HG03064 (cell line): Measurements from ENCODE around the gene FREM1.

Experiments used
- ATAC-seq: cut with Tn5 transposase; IDR thresholded peaks from one replicate; pipeline ENCODE4 v1.9.1; 2021; ENCODE audit warnings: low read depth; ENCODE audit not compliant: unreplicated experiment

FREM1 gene

DNA sequence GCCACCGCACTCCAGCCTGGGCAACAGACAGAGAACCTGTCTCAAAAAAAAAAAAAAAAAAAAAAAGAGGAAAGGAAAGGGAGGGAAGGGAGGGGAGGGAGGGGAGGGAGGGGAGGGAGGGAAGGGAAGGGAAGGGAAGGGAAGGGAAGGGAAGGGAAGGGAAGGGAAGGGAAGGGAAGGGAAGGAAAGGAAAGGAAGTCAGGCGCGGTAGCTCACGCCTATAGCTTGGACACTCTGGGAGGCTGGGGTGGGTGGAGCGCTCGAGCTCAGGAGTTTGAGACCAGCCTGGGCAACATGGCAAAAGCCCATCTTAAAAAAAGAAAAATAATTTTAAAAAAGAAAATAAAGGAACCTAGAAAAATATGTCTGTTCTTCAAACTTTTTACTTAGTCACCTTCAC, 131.7 kb downstream of the FREM1 start:
- no peak for ATAC-seq

DNA sequence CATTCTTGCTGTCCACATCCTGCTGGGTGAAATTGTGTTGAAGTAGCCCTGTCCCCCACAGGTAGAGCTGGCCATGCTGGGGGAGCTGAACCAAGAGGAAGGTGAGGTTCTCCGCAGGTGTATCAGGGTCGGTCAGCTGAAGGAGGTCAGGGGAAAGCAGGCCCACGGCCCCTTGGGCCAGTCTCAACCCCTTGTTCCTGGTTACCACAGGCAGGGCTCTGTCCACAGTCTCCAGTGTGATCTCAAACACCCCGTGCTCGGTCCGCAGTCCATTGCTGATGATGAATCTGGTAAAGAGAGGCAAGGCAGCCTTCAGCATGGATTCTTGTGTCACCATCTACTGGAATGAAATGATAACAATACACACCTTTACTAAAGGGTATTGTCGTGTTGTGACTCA, 134.3 kb downstream of the FREM1 start:
- no peak for ATAC-seq

DNA sequence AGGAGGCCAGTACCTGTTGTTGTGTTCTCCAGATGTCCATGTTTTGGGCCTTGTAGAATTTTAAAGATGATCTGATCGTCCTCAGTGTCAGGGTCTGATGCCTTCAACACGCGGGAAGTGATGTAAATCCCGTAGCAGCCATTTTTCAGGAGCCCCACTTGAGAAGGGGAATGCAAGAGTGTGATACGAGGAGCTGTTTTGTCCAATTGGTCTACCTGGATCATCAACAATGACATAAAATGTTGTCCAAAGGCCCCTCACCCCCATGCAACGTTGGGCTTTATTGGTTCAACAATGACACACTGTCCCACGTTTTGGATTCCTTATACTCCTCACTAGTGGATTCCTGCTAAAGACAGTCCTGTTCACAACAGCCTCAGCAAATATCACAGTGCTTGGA, 139.6 kb downstream of the FREM1 start:
- ATAC-seq = no peak

DNA sequence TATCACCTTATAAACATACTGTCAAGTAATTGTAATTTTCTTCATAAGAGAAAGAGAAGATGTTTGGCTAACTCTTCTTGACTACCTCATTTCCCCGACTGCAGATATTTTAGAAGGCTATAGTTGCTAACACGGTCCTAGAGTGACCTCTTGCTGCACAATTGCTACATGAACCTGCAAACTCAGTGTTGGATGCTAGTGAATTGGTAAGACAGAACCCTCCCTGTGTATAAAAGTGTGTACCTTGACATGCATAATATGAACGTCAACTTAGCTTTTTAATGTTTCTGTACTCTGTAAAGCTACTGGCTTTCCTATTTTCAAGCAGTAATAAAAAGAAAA, 141.0 kb downstream of the FREM1 start:
- ATAC-seq = no peak

DNA sequence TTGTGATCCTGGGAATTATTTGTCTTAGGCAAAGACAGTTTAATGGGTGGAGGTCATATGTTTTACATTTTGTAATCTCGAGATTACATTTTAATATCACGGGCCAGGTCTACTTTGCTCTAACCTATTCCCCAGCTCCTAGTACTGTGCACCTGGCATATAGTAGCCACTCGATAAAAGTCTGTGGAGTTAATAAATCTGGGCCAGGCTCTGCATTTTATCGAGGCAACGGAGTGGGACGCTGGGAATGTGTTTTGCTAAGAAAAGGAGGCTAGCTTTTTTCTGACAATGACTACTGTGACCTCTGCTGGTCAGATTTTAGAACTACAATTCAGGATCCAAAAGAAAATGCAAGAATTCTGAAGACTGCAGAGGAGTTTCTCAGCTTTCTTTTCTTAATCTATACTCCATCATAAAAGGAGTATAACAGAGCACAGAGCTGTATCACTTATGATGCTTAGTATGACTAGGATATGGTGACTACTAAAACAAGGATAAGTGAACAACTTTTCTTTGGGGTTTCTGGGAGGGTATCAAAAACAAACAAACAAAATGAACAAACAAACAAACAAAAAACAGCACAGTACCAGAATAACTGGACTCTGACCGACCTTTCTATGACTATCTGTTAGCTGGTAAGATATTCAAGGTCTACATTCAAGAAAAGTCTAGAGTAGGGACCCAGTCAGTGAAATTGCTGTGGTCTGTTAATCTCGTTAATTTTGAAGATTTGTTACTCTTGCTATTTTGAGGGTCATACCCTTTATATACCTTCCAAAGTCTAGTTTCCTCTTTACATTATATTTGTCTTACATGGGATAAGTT, 141.6 kb downstream of the FREM1 start:
- no peak for ATAC-seq

DNA sequence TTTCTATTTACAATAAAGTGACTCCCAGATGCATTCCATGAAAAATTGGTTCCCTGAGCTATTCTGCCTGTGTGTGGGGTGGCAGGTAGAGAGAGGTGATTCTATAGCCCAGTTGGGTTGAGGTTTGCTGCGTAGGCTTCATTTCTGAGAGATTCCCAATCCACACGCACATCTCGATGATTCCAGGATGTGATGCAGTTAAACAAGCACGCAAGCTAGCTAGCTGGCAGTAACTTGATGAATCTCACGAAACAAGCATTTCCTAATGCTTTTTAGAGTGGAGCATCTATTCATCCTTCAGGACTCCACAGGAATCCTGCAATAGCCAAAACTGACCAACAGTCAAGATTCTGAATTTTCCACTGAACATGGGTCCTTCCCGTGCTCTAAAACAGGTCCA, 143.9 kb downstream of the FREM1 start:
- no peak for ATAC-seq

DNA sequence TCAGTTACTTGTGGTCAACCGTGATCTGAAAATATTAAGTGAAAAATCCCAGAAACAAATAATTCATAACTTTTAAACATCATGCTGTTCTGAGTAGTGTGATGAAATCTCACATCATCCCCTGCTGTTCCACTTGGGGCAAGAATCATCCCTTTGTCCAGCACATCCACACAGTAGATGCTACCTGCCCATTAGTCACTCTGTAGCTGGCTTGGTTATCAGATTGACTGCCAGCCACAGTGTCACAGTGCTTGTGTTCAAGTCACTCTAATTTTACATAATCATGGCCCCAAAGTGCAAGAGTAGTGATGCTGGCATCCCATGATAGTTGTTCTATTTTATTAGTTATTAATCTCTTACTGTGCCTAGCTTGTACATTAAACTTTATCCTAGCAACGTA, 148.6 kb downstream of the FREM1 start:
- ATAC-seq = no peak

DNA sequence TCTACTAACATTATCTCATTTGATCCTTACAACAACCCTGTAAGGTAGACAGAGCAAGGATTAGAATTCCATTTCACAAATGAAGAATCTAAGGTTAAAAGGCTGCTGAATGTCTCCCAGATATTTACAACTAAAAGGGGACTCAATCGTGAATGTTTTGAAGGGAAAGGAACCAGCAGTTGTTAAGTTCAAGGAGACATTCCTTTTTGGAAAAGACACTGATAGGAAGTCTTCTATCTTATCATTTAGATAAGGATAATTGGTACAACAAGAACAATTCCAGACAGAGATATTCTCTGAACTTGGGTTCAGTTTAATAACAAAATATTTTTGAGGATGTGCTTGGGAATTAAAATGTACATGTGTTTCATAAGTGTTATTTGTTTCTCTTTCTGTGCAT, 150.2 kb downstream of the FREM1 start:
- no peak for ATAC-seq

DNA sequence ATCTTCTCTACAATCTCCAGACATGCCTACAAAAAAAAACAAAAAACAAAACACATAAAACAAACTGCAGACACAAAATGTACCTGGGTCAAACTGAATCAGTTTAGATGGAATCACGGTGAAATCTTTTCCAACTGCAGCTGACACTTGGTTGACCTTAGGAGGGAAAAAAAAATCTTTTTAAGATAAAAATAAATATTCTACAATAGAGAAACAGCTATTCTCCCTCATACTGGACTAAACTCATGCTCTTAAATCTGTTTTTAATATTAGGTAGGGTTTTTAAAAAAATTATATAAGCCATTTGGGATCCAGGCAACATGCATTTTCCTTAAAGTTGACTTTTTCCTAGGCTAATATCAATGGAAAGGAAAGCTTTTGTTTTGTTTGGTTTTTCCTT, 153.9 kb downstream of the FREM1 start:
- no peak for ATAC-seq

DNA sequence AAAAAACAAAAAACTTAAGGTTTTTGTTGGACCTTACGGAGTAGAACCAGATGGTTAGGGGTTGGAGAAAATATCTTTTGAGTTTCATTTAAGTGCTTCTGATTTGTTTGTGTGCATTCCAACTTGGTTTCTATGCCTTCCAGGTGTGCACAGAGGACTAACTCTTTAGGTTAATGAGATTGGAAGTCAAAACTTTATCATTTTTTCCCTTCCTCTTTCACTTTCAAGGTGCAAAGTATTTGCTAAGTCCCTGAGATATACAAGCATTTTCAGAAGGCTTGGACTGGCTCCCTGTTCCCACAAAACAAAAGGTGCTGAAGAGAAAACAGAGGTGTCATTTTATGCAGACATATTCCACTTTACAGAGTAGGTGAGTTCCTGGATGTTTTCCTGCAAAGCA, 157.4 kb downstream of the FREM1 start:
- no peak for ATAC-seq

DNA sequence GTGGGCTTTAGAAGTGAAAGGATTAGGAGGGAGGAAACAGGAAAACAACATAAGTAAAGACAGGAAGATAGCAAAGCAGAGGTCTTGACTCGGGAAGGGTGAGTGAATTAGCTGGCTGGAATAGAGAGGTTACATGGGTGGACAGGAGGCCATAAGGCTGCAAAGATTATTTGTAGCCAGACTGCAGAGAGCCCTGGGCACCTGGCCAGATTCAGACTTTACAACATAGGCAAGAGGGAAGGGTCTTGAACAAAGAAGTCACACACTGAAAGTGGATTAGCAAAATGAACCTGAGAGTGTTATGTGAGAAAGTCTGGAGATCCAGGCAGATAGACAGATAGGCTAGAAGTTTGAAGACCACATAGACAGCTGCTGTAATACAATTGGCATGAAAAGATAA, 158.0 kb downstream of the FREM1 start:
- ATAC-seq = no peak

DNA sequence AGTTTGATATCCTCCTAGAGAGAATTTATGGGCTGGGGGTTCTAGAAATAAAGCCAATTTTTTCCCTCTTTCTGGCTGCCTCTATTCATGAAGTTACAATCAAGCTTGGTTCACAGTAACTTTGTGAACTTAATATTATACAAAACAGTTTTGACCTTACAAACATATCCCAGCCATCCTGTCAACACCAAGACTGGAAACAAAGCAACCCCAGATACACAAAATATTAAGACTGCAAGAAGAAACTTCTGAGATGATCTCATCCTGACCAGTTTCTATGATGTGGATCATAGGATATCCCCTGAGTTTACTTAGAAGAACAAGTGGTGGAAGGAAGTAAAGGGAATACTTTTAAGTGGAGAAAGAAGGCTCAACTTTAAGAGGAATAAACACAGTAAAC, 159.4 kb downstream of the FREM1 start:
- ATAC-seq = no peak

DNA sequence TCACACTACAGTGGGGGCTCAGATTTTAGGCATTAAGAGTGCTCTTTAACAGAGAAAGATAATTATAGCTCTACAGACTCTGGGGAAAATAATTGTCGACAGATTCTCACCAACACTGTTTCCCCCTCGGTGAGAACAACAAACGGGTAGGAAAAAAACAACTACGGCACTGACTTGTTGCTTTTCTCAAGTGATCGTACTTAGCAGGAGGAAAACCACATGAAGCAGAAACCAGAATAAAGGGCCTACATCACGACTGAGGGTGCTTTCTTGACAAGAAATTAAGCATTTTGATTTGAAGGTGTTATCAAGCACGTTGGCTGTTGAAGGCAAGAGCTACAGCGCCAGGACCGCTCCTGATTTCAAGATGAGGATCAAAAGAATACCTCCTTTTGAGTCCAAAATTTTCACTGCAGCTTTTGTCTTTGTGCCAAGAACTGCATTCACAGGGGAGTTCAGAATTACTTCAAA, 160.5 kb downstream of the FREM1 start:
- no peak for ATAC-seq

DNA sequence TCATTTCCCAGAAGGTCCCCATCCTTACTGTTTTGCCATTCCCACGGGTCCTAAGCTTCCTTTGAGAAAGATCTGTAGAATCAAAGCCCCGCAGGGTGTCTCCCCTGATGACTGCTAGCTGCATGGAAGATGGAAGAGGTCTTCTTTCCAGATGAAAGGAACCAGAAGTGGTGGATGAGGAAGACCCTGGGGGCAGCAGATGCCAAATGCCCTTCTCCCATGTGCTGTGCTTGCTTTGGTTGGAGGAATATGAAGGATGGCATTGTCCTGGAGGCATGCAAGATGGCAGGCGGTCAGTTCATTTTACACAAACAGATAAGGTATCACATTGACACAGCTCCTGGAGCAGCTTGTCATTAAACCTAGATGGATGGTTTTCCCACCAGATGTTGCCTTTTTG, 161.9 kb downstream of the FREM1 start:
- ATAC-seq = no peak

DNA sequence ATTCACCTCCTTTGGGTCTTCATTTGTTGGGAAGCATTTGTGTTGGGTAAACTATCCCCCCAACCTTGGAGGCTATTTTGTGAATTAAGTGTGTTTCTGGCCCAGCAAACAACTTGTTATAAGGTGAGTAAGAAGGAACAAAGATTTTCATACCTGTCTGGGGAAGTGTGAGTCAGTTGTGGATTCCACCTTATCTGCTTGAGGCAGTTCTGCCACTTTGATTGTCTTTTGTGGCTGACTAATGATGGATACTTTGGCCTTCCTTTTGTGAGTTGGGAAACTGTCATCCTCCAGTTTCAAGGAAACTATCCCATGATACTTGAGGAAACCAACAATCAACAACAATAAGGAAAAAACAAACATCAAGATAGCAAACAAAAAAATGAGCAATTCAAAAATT, 163.1 kb downstream of the FREM1 start:
- no peak for ATAC-seq

DNA sequence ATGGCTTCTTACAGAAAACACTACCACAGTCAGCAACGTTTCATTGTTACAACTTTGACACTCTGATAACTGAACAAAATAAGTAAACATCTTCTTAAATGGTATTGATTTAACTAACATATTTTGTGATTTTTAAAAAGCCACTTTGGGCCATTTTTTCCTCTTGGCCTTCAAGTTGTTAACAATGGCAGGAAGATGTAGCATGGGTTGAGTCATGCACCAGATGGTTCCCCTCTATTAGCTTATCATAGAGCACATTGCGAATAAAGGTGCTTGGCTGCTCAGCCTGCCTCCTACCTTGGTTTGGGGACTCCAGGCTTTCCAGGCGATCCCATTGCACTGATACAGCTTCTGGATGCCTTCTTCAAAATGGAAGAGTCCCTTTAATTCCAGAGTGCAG, 163.6 kb downstream of the FREM1 start:
- ATAC-seq = no peak

DNA sequence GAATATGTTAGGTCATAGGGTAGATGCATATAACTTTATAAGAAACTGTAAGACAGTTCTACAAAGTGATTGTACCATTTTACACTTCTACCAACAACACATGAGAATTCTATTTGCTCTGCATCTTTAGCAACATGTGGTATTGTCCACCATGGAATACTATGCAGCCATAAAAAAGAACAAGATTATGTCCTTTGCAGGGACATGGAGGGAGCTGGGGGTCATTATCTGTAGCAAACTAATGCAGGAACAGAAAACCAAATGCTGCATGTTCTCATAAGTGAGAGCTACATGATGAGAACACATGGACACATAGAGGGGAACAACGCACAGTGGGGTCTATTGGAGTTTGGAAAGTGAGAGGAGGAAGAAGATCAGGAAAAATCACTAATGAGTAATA, 165.5 kb downstream of the FREM1 start:
- ATAC-seq = no peak

DNA sequence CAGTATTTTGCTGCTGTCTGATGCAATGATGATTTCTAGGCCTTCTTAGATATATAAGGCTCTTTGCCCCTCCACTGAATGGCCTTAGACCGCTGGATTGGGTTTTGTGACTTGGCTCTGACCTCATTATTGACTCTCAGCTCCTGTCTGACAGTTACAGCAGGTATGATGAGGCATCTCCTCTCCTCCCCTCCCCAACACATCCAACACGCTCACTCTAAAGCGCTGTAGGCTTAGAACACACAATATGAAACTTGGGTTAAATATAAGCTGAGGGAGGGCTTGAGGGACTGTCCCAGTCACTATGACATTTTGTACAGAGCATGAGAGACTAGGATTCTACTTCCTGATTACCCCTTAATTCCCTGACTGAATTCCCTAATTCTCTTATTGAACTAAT, 168.9 kb downstream of the FREM1 start:
- ATAC-seq = no peak

DNA sequence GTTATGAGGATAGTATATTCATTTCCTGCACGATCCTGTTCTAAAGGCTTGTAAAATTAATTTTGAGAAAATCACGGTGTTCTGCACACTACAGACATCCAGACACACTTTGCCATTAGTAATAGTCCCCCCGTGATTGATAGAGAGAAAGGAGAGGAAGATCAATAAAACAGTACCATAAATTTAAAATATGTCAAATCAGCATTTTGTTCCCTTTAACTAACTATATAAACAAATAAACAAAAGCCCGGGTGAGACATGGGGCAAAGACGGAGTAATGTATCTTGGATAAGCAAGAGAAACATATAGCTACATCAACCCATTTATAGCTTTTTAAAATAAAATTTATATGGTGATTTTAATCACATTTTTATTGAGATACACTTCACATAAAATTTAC, 177.1 kb downstream of the FREM1 start:
- ATAC-seq = no peak

DNA sequence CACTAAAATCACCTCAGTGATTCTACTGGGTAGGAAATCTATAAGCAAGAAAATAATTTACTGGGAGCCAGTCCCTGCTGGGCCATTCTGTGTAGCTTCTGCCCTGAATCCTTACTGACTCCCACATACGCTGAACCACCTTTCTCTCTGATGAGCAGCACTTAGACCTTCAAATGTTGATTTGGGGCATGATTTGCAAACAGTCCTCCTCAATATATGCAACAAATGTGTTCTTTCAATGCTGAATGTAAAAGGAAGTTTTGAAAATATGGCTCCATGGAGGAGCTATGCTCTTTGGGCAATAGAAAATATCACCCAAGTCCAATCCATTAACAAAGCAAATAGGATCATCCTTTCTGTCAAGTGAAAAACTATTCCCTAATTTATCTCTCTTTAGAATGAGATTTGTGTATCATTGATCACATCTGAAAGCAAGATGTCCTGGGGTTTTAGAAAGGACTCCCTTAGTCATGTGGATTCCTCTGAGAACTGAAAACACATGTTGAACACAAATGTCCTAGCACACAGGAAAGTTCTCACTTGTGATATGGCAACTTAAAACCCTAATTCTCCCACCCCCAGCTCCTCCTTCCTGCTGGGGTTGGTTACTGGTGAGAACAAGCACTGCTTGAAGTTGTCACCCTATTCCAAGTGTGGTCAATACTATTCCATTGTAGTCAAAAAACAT, 178.8 kb downstream of the FREM1 start:
- no peak for ATAC-seq

DNA sequence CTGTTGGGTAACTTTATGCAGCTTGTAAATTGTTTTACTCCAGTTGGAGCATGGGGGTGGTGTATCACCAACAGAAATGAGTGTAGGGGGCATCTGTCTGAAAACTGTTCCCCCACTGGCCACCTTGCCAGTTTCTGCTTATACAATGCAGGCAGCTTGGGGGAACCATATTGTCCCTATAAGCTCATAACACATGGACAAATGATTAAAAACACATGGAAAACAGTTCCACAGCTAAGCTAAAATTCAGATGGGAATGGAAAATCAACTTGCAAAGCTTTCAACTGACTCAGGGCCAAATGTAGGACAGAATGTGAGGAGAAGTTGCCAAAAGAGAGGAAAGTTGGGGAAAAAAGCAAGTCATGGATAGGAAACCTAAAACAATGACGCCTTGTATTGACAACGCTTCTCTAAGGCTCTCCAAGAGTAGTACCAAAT, 179.7 kb downstream of the FREM1 start:
- no peak for ATAC-seq

DNA sequence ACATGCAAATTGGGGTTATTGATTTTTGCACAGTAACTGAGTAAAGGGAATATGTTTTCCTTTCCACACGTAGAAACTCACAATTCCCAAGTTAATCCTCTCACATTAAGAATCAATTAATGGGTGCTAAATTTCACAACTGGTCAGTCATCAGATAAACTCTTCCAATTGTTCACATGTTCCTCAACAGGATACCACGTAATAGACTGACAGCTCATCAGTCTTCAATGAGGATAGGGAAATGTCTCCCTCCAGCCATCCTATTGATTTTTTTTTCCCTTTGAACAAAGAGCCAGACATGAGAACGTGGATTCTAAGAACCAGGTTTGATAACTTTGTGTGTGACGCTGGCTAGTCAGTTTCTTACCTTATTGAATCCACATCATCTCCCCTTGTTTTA, 186.9 kb downstream of the FREM1 start:
- ATAC-seq = no peak
